A673 (cell line): ENCODE results near the gene CDK5RAP3. TPM values are rescaled to one million over a fixed set of nuclear protein-coding genes. Genes with fewer than 3 reads are reported as not detected.

Experiments
- BruUV-seq: library from RNA; stranded (reverse); fragments of 400-500 nt; replicated peaks from 2 replicates; lab custom pipeline; 2021; lab: Mats Ljungman, UMichigan
- CTCF ChIA-PET: fragments of 300-600 bp; sonication (Branson Sonifier 250); formaldehyde crosslinking; loops from one replicate; lab custom pipeline; 2022; ENCODE audit warnings: antibody characterized with exemption; lab: Charles Lee
- POLR2A ChIA-PET: fragments of 300-600 bp; sonication (Branson Sonifier 250); formaldehyde crosslinking; loops from one replicate; lab custom pipeline; 2022; ENCODE audit warnings: antibody characterized with exemption; ENCODE audit not compliant: low non-redundant PET; lab: Charles Lee
- DNase-seq: peaks from one replicate; pipeline ENCODE4 v3.0.0-alpha.2; 2015; ENCODE audit warnings: low spot score
- H3K27ac ChIP-seq: fragments of 200-600 bp; sonication (generic); 2 replicates; pipeline ENCODE4 v1.5.1; 2016; ENCODE audit warnings: mixed run types, low read depth, mild to moderate bottlenecking, mixed read lengths, antibody characterized with exemption, low read length; ENCODE audit not compliant: poor library complexity, severe bottlenecking
- H3K27me3 ChIP-seq: fragments of 200-600 bp; sonication (generic); replicated peaks from 2 replicates; pipeline ENCODE4 v1.6.1; 2017; ENCODE audit warnings: mixed run types, low read depth, mild to moderate bottlenecking, mixed read lengths, antibody characterized with exemption, low read length; ENCODE audit not compliant: insufficient read depth, poor library complexity
- H3K36me3 ChIP-seq: fragments of 200-600 bp; sonication (generic); 2 replicates; pipeline ENCODE4 v1.6.1; 2016; ENCODE audit warnings: mixed run types, mild to moderate bottlenecking, mixed read lengths, antibody characterized with exemption, low read length; ENCODE audit not compliant: insufficient read depth, poor library complexity, severe bottlenecking
- H3K4me1 ChIP-seq: fragments of 200-600 bp; sonication (generic); 2 replicates; pipeline ENCODE4 v1.6.1; 2017; ENCODE audit warnings: mixed run types, mild to moderate bottlenecking, mixed read lengths, antibody characterized with exemption, low read length; ENCODE audit not compliant: insufficient read depth, poor library complexity, severe bottlenecking
- H3K4me3 ChIP-seq: fragments of 200-600 bp; sonication (generic); 2 replicates; pipeline ENCODE4 v1.5.1; 2016; ENCODE audit warnings: low read depth, mixed run types, mild to moderate bottlenecking, mixed read lengths, low read length; ENCODE audit not compliant: poor library complexity, severe bottlenecking
- H3K9me3 ChIP-seq: fragments of 200-600 bp; sonication (generic); 2 replicates; pipeline ENCODE4 v1.6.1; 2016; ENCODE audit warnings: mixed run types, low read depth, mild to moderate bottlenecking, mixed read lengths, antibody characterized with exemption, low read length; ENCODE audit not compliant: poor library complexity, severe bottlenecking
- CTCF ChIP-seq: fragments of 300-800, 200-600 bp; sonication (generic); conservative IDR thresholded peaks from 2 replicates; pipeline ENCODE4 v1.5.1; 2017; ENCODE audit warnings: low read depth, mild to moderate bottlenecking, antibody characterized with exemption, low read length, moderate library complexity, mixed read lengths
- EZH2 ChIP-seq: fragments of 200-600 bp; sonication (generic); IDR thresholded peaks from 2 replicates; pipeline ENCODE4 v1.6.1; 2017; ENCODE audit warnings: borderline replicate concordance, low read depth, mild to moderate bottlenecking, mixed read lengths, antibody characterized with exemption, low read length; ENCODE audit not compliant: poor library complexity, severe bottlenecking
- intact Hi-C: fragments of 100-400 bp; cut with micrococcal nuclease; formaldehyde crosslinking; loops from one replicate; pipeline ENCODE4 v1.10.0; 2022; ENCODE audit not compliant: unreplicated experiment
- total RNA-seq: library from RNA; stranded (reverse); gene quantifications from 2 replicates; pipeline ENCODE4 v1.2.3, GENCODE V29; 2021

Gene CDK5RAP3
- total RNA-seq, 1 experiment from 2014 or later, result 172 TPM

GRCh38 chr17:47982091-47982617, 11.2 kb downstream of the CDK5RAP3 start:
- no peak overlapping the region for H3K4me3 ChIP-seq

GRCh38 chr17:47982645-47983390, 11.9 kb downstream of the CDK5RAP3 start:
- Histone ChIP-seq H3K27me3 (no peaks in the 10 kb centered on the region), H3K4me3 (no peak overlapping the region), H3K4me1 (peaks cover 14% of the 10 kb centered on the region), H3K36me3 (peaks cover 58% of the 10 kb centered on the region), H3K27ac (no peak overlapping the region), H3K9me3 (no peaks in the 10 kb centered on the region)
- intact Hi-C loops, result no loop called here
- DNase-seq, result no peak
- POLR2A ChIA-PET, result no interaction called here
- TF ChIP-seq EZH2 (no peak), CTCF (no peak)
- no TSS peak for BruUV-seq
- CTCF ChIA-PET, result interaction anchor here (0.6 to 1.5 kb wide), 3 partner anchors 11 to 36 kb away, joined by 3 to 4 read pairs (median 4); no protein-coding TSS in a partner anchor

More at GRCh38 chr17:47982091-47982617, 11.2 kb downstream of the CDK5RAP3 start:
- Histone ChIP-seq H3K4me1 (peaks cover 8% of the 10 kb centered on the region), H3K27me3 (no peaks in the 10 kb centered on the region), H3K36me3 (peaks cover 65% of the 10 kb centered on the region), H3K27ac (no peak overlapping the region), H3K9me3 (no peaks in the 10 kb centered on the region)
- no peak for DNase-seq
- intact Hi-C loops, result no loop called here
- CTCF ChIA-PET, result interaction anchor here (1.5 kb wide), 1 partner anchor 36 kb away, joined by 4 read pairs; no protein-coding TSS in a partner anchor
- POLR2A ChIA-PET, result no interaction called here
- TF ChIP-seq EZH2 (no peak), CTCF (no peak)
- BruUV-seq, result no TSS peak

GRCh38 chr17:47983492-47984223, 12.7 kb downstream of the CDK5RAP3 start:
- Histone ChIP-seq H3K4me1 (peaks cover 19% of the 10 kb centered on the region), H3K27ac (no peak overlapping the region), H3K4me3 (no peak overlapping the region), H3K27me3 (no peaks in the 10 kb centered on the region), H3K9me3 (no peaks in the 10 kb centered on the region), H3K36me3 (peaks cover 51% of the 10 kb centered on the region)
- POLR2A ChIA-PET, result no interaction called here
- CTCF ChIA-PET, result interaction anchor here (0.6 to 1.3 kb wide), 2 partner anchors 10 to 35 kb away, joined by 3 to 4 read pairs; no protein-coding TSS in a partner anchor
- TF ChIP-seq CTCF, result no peak
- DNase-seq, result no peak
- intact Hi-C loops, result no loop called here
- BruUV-seq, result no TSS peak
